Measurements from ENCODE around the gene PTPRJ. TPM values are rescaled to one million over a fixed set of nuclear protein-coding genes. Genes with fewer than 3 reads are reported as not detected.

The PTPRJ gene
- total RNA-seq, 1 experiment from 2014 or later: 43.7 TPM

DNA sequence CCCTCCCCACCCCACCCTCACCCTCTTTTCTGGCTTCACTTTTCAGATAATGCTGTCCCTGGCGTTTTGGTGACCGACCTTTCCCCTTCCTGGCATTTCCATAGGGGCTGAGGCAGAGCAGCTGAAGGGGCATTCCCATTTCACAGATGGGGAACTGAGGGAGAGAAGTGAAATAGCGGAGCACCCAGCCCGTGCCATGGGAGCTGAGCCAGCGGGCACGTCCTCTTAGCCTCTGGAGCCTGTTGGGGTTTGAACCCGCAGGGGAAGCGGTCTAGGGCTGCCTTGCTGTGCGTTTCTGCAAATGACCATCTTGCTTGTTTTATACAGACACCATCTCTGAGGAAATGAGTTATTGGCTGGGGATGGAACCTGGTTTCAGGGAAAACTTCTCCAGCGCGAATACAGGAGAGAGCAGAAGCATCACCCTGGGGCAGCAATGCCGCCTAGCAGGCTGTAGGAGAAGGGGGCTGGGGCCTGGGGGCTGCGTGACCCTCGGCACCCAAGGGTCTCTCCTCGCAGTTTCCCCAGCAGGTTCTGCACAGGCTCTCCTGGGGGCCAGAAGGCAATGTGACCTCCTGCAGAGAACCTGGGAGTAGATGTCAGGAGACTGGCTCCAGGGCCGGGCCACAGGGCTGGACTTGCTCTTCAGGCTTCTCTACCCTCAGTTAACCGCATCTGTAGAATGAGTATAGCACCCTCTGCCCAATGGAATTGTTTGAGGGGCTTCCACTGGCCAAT lies 1.5 kb downstream of the PTPRJ start:
- H3K27me3 ChIP-seq (ENCODE audit: insufficient read depth, low read depth): no peaks in the 10 kb centered on the region
- peak overlapping the region; percentile 93 for H3K4me3 ChIP-seq
- peak overlapping the region; percentile 99 for H3K4me2 ChIP-seq
- peaks cover 58% of the 10 kb centered on the region for H3K79me2 ChIP-seq (ENCODE audit: low read depth)
- ChIA-PET POLR2A (ENCODE audit: unreplicated experiment) (interaction anchor here (0.6 to 0.7 kb wide), 2 partner anchors 72 to 119 kb away, joined by 3 to 10 read pairs; no protein-coding TSS in a partner anchor), CTCF (interaction anchor here (0.6 kb wide), 1 partner anchor 34 kb away, joined by 4 read pairs; no protein-coding TSS in a partner anchor)
- no peak for DNase-seq
- H3K9me3 ChIP-seq (ENCODE audit: insufficient read depth, low read depth): no peaks in the 10 kb centered on the region
- H3K36me3 ChIP-seq (ENCODE audit: low read depth): peaks cover 19% of the 10 kb centered on the region
- TSS peak; percentile 46 for BruUV-seq (replicated peaks)
- peaks cover 67% of the 10 kb centered on the region for H3K4me1 ChIP-seq (replicated peaks; ENCODE audit: insufficient read depth)
- no peaks in the 10 kb centered on the region for H3K9me2 ChIP-seq (ENCODE audit: insufficient read depth)
- H2AFZ ChIP-seq: peak overlapping the region; percentile 68
- intact Hi-C loops (cut with micrococcal nuclease; ENCODE audit: unreplicated experiment): loop anchor here (2.0 to 5.0 kb wide), 3 partner anchors 81 to 215 kb away; partner anchors contain the start of gene FNBP4
- H4K20me1 ChIP-seq (ENCODE audit: insufficient read depth): no peaks in the 10 kb centered on the region
- H3F3A ChIP-seq (ENCODE audit: insufficient read depth, low read depth): peaks cover 43% of the 10 kb centered on the region
- TF ChIP-seq, protein P1, sequence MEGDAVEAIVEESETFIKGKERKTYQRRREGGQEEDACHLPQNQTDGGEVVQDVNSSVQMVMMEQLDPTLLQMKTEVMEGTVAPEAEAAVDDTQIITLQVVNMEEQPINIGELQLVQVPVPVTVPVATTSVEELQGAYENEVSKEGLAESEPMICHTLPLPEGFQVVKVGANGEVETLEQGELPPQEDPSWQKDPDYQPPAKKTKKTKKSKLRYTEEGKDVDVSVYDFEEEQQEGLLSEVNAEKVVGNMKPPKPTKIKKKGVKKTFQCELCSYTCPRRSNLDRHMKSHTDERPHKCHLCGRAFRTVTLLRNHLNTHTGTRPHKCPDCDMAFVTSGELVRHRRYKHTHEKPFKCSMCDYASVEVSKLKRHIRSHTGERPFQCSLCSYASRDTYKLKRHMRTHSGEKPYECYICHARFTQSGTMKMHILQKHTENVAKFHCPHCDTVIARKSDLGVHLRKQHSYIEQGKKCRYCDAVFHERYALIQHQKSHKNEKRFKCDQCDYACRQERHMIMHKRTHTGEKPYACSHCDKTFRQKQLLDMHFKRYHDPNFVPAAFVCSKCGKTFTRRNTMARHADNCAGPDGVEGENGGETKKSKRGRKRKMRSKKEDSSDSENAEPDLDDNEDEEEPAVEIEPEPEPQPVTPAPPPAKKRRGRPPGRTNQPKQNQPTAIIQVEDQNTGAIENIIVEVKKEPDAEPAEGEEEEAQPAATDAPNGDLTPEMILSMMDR (conservative IDR thresholded peaks at IDR 0.05): no peak; the same call in 1 of the 2 replicates
- TF ChIP-seq EZH2 (IDR thresholded peaks at IDR 0.05; ENCODE audit: low read depth): no peak
- no peak overlapping the region for H3K27ac ChIP-seq

DNA sequence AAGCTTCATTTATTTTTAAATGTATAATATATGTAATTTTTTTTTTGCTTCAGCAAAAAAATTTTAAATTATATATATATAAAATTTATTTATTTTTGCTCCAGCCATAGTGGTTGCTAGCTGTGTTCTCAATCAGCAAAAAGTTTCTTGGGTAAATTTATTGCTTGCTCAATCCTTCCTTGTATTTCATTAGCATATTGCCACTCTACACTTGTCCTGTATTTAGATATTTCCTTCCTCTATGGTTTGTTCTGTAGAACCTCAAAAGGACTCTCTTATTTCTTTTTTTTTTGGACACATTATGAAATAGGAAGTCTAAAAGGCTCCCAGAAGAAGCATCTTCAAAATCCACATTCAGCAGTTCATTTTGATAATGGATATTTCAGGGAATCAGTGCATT lies 2.3 kb downstream of the PTPRJ start:
- intact Hi-C loops (cut with micrococcal nuclease; ENCODE audit: unreplicated experiment): loop anchor here (2.0 to 5.0 kb wide), 2 partner anchors 80 to 215 kb away; partner anchors contain the start of gene FNBP4
- Histone ChIP-seq H2AFZ (no peak overlapping the region), H4K20me1 (ENCODE audit: insufficient read depth) (no peaks in the 10 kb centered on the region), H3K79me2 (ENCODE audit: low read depth) (peaks cover 65% of the 10 kb centered on the region), H3K4me3 (peak overlapping the region; percentile 17; the same call in 1 of the 2 replicates), H3K9me3 (ENCODE audit: insufficient read depth, low read depth) (no peaks in the 10 kb centered on the region), H3F3A (ENCODE audit: insufficient read depth, low read depth) (peaks cover 44% of the 10 kb centered on the region), H3K36me3 (ENCODE audit: low read depth) (peaks cover 20% of the 10 kb centered on the region), H3K9me2 (ENCODE audit: insufficient read depth) (no peaks in the 10 kb centered on the region), H3K27ac (peak overlapping the region; percentile 22; the same call in 1 of the 2 replicates), H3K4me2 (peak overlapping the region; percentile 99), H3K27me3 (ENCODE audit: insufficient read depth, low read depth) (no peaks in the 10 kb centered on the region), H3K4me1 (replicated peaks; ENCODE audit: insufficient read depth) (peaks cover 71% of the 10 kb centered on the region)
- no peak for DNase-seq
- no peak for TF ChIP-seq EZH2 (IDR thresholded peaks at IDR 0.05; ENCODE audit: low read depth)
- TF ChIP-seq, protein P1 (conservative IDR thresholded peaks at IDR 0.05): no peak
- POLR2A ChIA-PET (ENCODE audit: unreplicated experiment): interaction anchor here (0.6 to 0.7 kb wide), 2 partner anchors 73 to 118 kb away, joined by 3 to 10 read pairs; no protein-coding TSS in a partner anchor
- CTCF ChIA-PET: interaction anchor here (0.6 kb wide), 2 partner anchors 33 to 50 kb away, joined by 3 to 4 read pairs; no protein-coding TSS in a partner anchor
- no TSS peak for BruUV-seq (replicated peaks)

DNA sequence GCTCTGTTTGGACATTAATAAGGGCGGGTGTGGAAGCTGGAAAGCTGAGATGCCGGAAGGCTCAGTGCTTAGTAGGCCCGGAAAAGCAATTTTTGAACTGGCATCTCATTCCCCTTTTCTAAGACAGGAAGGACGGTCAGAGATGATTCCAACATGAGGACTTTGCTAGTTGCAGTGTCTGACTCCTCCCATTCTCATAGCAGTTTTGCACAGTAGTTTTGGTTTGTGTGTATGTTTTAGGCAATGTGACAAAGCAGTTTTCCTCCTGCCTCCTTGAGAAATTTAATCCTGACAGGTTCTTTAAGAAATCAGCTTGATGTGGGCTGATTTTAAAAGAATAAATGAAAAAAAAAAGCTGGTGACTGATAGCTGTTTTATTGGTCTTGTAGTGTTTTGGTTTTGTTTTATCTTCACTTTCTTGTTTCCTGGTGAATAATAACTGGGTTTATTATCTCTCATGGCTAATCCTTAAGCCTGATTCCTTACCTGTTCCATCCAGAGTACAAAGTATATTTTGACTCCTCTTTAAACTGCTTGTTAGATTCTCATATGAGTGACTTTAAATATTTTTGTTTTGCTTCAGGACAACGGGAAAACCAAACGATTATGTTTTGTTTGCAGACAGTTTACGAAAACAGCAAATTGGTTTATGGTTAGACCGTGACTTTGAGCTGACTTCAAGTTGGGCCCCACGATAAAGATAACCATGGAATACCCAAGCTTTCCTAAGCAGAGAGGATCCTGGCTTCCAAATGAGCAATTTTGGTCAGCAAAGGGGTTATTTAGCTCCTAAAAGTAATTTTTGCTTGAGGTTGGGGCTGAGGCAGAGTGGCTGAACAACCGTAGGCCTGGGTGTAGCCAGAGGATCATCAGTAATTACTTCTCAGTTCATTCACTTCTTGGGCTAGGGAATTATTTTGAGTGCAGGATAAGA lies 3.4 kb downstream of the PTPRJ start:
- Histone ChIP-seq H3K36me3 (ENCODE audit: low read depth) (peaks cover 24% of the 10 kb centered on the region), H3K4me3 (peak overlapping the region; percentile 1; the same call in 1 of the 2 replicates), H2AFZ (no peak overlapping the region), H4K20me1 (ENCODE audit: insufficient read depth) (no peaks in the 10 kb centered on the region), H3K4me1 (replicated peaks; ENCODE audit: insufficient read depth) (peaks cover 64% of the 10 kb centered on the region), H3K4me2 (peak overlapping the region; percentile 64), H3K9me2 (ENCODE audit: insufficient read depth) (no peaks in the 10 kb centered on the region), H3K9me3 (ENCODE audit: insufficient read depth, low read depth) (no peaks in the 10 kb centered on the region), H3K79me2 (ENCODE audit: low read depth) (peaks cover 77% of the 10 kb centered on the region), H3K27ac (peak overlapping the region; percentile 22), H3F3A (ENCODE audit: insufficient read depth, low read depth) (peaks cover 33% of the 10 kb centered on the region; the same call in 1 of the 2 replicates), H3K27me3 (ENCODE audit: insufficient read depth, low read depth) (no peaks in the 10 kb centered on the region)
- ChIA-PET POLR2A (ENCODE audit: unreplicated experiment) (no interaction called here), CTCF (interaction anchor here (0.6 kb wide), 2 partner anchors 39 to 49 kb away, joined by 3 read pairs; no protein-coding TSS in a partner anchor)
- no TSS peak for BruUV-seq (replicated peaks)
- intact Hi-C loops (cut with micrococcal nuclease; ENCODE audit: unreplicated experiment): loop anchor here (2.0 to 5.0 kb wide), 2 partner anchors 79 to 216 kb away; partner anchors contain the start of gene FNBP4
- TF ChIP-seq EZH2 (IDR thresholded peaks at IDR 0.05; ENCODE audit: low read depth): no peak
- TF ChIP-seq, protein P1 (conservative IDR thresholded peaks at IDR 0.05): no peak
- no peak for DNase-seq

All from PC-9 (cell line).